Stimulated activated CD4-positive, alpha-beta T cell treated with anti-CD3 and anti-CD28 coated beads, Interleukin-12 subunit alpha, Interleukin-12 subunit beta, amount 100 ng/mL, for 48 hours (primary cell): ENCODE results near the gene SGMS1.
"Not testable (repeated sequence)": the region's sequence is repeated elsewhere in the genome, so short reads cannot be mapped to it uniquely, and the experiment has no call there.

Experiments used
- DNase-seq, 3 donors: peaks; one replicate each; pipeline ENCODE4 v3.0.0-alpha.2; 2020; ENCODE audit warnings: low read depth in 2 of 3, low spot score in 1 of 3

SGMS1 gene

DNA sequence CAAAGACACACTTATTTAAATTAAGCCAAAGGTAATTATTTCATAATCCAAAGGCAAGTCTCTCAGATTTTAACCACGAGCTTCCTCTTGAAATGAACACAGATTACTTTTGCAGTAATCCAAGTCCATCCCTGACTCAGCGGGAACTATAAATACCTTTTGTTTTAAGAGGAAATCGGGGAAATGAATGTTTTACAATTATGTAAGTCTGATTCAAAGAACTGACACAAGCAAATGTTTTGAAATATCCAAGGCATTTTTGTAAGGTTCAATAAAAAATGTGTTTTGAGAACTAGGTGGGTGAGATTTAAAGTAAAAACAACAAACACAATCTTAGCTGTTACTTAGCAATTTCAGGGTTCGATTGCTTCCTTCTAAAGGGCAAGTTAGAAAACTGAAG is 192.6 kb downstream of the SGMS1 start:
- no peak for DNase-seq

DNA sequence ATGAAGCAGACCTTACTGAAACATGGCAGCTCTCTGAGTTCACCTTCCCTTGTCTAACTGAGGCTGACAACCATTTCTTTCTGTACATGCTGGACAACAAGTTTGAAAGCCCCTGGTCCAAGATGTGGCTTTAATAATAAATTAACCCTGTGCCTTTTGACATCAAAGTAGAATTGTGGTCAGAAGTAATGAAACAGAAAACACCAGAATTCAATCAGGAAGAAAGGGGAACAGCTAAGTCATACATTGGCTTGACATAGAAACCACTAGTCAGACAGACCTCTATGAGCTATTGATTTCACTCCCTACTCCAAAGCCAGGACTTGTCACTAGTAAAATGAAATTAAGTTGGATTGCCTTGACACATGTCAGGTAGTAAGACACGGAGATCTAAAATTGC is 197.3 kb downstream of the SGMS1 start:
- no peak for DNase-seq

DNA sequence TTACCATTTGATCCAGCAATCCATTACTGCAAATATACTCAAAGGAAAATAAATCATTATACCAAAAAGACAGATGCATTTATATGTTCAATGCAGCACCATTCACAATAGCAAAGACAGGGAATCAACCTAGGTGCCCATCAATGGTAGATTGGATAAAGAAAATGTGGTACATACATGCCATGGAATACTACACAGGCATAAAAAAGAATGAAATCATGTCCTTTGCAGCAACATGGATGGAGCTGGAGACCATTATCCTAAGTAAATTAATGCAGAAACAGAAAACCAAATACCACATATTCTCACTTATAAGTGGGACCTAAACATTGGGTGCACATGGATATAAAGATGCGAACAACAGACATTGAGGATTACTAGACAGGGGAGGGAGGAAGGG is 198.5 kb downstream of the SGMS1 start:
- DNase-seq: not testable (repeated sequence)

DNA sequence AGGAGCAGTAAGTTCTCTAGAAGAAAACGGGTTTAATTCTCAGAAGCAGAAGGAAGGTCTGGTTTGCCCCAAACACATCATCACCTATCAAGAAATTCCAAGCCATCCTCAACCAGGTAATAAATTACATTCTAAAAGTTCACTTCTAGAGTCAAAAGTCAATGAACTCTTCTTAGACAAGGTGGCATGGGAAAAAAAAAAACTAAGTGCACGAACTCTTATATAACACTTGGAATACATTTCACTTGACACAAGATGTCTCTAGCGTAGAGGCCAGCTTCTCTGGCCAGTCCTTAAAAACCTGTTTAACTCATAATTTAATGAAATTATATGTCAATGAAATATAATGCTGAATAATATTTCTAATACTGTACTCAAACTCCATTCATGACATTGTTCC is 200.3 kb downstream of the SGMS1 start:
- DNase-seq: no peak

DNA sequence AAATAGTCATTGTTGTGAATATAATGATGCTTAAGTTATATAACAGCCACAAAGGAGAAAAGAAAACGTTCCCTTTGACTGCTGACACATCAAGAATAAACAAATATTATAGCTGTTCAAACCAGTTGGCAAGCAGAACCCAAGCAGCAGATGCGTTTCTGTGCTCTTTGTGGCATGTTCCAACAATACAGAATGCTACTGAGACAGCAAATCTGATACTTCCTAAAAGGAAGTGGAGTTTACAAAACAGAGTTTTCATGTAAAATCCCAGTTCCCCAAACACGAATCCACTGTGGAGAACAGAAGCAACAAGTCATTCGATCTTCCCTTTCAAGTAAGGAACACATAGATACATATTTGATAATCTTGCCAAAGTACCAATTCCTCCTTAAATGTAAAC is 201.5 kb downstream of the SGMS1 start:
- no peak for DNase-seq

DNA sequence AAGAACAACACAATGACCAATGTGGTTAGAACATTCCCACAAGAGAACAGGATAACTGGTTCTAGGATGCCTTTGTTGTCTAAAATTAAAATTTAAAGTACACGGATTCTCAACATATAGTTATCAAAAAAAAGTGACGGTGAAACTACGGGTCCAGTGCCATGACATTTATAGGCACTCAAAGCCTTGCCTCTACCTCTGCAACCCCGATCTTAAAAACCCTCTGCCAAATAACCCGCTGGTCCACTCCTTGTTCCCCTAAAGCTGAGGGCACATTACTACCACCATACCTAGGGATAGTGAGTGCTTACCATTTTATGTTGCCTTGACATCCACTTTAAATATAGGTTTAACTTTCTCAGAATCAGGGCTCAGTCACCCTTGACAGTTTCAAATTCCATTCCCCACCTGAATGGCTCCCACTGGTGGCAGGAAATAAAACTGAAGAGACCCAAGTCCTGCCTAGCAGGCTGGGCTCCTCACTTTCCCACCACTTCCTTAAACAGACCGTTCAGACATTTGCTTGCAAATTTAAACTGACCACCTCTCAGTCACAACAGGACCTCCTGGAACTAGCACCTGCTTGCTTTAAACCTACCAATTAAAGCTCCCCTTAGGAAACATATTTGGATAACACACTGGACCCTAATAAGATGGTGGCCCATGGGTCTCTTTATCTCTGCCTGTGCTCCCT is 202.6 kb downstream of the SGMS1 start:
- DNase-seq: peak in 1 of 3 donors; percentile 46

DNA sequence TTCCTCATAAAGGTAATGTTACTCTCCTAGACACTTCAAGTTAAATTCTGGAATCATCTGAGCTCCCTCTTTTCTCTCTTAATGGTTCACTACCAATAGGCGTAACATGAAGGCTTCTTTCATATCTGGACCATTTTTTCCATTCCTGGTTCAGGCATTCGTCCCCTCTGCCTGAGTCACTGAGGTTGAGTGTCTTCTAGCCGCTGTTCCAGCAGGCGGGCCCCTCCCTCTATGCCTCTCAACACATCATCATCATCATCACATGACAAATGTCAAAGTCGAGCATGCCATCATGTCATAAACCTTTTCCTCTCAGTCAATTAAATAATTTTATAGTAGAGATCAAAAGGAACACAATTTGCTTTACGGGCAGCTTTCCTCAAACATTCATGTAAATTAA is 203.6 kb downstream of the SGMS1 start:
- no peak for DNase-seq

DNA sequence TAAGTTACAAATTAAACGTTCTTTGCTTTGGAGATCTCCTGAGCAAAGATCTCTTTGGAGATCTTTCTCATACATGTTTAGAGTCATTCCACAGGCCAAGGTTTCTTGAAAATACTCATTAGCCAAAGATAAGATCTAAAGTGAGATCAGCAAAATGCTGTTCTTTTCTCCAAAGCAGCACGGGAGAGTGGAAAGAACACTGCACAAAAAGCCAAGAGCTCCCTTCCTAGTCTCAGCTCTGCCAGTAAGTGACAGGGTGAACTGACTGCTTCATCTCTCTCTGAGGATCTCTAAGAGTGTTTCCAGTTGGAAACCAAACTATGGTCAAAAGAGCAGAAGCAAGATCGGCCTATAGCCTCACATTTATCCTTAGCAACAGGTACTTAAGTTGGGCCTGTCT is 204.0 kb downstream of the SGMS1 start:
- DNase-seq: no peak

DNA sequence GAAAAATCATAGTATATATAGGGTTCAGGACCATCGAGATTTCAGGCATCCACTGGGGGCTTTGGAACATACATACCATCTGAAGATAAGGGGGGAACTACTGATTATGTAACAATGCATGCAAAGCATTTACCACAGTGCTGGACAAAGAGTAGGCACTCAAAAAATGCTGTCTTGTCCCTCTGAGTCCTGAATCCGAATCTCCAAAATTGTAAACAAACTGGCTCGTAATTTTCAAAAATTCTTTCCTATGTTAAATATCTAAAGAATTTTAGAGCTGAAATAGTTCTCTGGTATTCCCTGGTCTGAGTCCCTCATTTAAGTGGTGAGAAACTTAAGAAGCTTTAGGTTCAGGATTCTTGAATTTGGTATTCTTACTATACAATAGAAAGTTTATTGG is 204.7 kb downstream of the SGMS1 start:
- no peak for DNase-seq

DNA sequence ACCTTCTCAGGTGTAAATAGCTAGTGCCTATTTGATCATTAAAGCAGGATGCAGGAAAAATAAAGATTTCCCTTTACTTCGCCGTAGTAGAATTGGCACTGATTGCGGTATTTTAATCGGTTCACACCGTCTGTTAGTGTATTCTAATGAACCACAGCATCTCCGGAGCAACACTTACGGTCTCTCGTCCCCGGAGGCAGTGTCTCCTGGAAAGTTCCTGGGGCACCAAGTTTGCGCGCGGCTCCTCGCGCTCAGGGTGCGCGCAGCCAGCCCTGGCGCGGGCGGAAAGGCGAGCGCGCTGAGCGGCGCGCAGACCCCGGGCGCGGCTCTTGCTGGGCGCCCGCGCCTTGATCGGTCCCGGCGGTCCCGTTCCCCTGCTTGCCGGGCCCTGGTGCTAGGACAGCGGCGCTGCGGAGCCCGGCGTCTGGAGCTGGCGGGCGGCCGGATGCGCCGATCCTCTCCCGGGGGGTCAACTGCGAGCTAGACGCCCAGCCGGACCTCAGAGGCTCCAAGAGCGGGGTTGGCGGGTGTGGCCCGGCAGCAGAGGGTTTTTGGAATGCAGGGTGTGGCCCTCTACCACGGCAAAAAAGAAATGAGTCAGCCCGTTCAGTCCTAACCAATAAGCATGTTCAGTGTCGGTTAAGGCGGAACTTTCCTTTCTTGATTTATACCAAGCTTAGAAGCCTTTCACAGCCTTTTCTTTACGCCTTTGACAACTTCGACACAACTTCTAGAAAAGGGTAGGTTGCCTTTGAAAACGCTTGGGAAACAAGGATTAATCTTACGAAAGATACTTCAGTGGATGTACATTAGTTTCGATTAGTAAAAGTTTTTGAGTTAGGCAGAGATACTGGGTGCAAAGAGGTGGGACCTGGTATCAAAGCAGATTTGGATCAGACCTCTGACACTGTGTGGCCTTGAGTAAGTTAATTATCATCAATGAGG is 205.6 kb downstream of the SGMS1 start:
- peak in 2 of 3 donors; percentile 35 to 39 for DNase-seq

DNA sequence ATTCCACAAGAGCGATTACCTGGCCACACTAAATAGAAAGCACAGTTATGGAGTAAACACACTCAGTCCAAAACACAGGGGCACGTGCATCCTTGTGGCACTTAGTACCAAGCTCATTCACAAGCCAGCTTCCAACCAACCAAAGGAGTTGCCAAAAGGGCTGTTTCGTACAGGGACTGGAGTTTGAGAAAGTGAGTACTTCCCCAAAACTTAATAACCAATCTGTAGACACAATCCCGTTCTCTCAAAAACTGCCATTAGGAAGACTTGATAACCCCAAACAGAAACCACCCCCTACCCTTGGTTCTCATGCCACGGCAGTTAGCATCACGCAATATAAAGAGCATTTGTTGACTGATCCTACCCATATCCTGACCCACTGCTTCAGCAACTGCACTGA is 206.3 kb downstream of the SGMS1 start:
- no peak for DNase-seq

DNA sequence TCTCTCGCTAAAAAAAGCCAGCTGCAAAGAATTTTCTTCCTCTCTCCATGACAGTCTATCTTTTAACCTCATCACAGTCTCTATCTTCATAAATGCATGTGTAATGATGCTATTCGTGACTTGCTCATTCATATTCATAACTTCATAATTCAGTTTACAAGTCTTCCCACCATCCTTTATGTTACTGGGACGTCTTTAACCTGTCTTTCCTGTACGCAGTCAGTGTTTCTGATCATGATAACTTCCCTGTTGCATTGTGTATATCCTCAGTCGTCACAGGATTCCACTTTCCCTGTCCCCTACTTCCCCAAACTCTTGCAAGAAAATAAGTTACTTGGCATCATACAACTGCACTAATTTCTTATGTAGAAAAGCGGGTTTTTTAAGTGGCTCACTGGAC is 206.9 kb downstream of the SGMS1 start:
- DNase-seq: no peak

DNA sequence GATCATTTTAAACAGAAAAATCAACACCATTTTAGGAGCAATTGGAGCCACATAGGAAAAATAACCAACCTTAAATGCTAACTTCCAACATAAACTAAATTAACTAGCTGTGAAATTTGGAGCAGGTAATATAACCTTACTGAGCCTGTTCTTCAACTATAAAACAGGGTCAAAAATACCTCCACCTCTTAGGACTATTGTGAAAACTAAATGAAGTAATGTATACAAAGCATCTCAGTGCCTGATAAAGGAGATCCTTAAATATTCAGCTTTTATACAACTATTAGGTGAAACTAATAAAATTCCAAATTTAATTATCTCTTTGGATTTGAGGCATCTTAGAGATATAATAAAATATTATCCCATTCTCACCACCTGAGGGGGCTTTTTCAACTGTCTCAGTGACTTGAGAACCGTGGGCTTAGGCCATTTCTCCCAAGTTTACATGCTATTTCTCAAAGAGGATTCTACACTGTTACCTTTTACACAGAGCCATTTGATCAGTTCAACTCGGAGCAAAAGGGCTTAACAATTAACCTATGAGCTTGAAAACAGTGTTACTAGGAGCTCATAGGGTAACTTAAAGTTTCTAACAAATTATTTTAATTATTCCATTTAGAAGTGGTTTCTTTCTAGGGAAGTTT is 207.5 kb downstream of the SGMS1 start:
- no peak for DNase-seq

DNA sequence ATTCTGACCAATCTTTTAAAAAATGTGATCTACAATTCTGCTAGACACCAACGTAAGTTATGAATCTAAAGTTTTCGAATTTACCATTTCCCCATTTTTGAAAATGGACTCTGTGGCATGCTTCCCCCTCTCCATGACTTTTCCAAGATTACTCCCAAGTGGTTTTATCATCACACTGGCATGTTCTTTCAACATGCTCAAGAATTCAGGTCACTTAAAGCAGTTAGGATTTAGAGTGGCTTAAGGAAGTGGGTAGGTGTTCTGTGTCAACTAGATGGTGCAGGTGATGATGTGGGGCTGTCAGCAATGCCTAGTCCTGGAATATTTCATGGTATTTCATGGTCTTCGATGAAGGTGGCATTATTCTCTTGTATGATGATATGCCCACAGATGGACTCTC is 208.5 kb downstream of the SGMS1 start:
- no peak for DNase-seq

DNA sequence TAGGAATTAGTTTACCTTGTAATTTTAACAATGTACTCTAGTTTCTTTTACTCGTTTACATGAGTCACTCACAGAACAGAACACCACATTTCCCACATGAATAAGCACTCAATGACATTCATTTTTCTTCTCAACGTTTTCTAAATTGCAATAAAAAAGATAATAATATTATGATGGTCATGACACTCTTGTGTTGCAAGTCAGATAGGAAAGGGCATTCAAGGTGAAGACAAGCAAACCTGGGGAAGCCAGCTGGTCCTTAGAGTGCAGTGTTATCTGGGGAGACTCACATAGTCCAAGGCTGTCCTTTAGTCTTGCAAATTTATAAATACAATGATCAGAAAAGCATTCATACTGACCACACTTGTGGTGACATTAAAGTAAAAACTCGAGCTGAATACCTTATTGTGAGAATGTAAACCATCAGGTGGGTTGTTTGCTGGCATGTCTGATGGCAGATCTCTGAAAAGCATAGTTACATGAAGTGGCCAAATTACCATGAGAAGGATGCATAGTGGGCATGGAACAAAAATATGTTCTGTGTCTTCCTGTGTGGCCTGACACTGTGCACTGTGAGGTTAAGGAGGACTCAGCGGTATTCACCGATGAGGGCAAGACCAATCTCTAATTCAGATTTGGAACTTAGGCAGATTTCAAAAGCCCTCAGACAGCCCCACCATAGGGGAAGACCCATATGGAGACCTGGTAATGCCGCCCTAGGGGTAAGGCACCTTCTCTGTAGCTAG is 213.5 kb downstream of the SGMS1 start:
- DNase-seq: no peak

DNA sequence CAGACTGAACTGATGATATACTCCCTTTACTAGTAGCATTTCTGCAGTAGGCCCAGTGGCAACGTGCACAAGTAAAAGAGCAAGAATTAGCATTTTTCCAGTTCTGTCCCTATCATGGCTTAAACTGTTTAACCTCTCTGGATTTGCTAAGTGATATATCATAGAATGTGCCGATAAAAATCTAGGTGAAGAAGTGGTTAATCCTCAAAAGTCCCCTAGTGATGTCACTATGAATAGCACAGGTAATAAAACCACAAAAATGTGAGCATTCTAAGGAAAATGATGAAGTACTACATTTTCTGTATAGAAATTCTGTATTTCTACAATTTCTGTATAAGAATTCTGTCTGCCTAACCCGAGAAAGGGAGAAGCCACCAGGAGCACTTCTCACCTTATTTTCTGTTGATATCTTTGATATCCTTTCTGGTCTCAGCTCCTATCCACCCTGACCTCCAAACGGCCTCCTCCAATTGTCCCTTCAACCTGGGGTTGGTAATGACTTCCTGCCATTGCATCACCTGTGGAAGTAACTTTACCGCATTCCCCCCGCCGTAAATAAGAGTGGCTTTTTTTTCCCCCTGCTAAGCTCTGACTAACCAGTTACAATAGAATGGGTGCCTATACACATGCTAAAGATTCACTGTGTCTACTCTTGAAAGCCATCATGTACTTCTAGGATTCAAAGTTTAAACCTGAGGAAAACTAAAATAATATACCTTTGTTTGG is 216.5 kb downstream of the SGMS1 start:
- no peak for DNase-seq

DNA sequence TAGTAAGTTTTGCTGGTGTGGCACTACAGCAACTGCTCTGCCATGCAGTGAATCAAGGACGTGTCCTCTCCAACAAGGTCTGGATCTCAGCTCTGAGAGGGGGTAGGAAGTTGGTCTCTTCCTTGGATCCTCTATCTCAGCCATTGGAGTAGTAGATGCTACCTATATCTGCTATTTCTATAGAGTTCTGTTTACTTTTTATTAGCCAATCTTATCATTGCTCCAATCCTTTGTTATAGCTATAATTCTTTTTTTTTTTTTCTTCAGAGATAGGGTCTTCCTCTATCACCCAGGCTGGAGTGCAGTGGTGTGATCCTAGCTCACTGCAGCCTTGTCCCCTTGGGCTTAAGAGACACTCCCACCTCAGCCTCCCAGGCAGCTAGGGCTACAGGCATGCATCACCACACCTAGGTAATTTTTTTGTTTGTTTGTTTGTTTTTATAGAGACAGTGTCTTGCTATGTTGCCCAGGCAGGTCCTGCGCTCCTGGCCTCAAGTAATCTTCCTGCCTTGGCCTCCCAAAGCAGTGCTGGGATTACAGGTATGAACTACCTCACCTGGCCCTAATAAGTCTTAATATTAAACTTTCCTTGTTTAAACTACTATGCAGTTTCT is 217.2 kb downstream of the SGMS1 start:
- no peak for DNase-seq

DNA sequence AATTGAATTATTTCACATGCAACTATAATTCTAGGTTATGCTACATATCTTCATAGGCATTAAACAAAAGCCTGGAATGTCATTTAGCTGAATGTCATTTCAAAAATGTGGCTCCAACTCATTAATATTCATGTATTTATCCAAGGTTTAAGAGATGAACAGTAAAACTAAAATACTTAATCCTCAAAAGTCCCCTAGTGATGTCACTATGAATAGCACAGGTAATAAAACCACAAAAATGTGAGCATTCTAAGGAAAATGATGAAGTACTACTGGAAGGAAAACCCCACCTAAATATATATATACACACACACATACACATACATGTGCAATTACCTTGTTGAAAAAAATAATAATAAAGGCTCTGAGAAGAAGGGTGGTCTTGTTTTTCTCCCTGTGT is 218.0 kb downstream of the SGMS1 start:
- DNase-seq: no peak

DNA sequence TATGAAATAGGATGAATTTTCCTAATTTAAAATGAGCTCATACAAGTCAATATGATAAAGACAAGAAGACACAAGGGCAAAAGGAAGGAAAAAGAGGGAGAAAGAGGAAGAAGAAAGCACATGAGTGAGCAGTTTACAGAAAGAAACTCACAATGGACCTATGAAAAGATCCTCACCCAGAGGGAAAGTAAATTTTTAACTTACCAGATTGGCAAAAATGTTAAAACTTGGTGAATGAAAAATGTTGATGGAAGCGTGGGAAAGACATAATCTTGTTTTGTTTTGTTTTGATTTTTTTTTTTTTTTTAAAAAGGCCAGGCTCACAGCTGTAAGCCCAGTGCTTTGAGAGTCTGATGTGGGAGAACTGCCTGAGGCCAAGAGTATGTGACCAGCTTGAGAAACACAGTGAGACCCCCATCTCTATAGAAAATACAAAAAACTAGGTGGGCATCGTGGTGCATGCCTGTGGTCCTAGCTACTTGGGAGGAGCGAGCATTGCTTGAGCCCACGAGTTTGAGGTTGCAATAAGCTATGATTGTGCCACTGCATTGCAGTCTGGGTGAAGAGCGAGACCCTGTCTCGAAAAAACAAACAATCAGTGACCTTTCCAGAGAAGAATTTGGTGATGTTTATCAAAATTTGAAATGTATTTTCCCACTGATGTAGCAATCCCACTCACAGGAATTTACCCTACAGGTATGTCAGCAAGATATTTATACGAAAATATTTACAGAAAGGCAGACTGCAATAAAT is 219.6 kb downstream of the SGMS1 start:
- no peak for DNase-seq

DNA sequence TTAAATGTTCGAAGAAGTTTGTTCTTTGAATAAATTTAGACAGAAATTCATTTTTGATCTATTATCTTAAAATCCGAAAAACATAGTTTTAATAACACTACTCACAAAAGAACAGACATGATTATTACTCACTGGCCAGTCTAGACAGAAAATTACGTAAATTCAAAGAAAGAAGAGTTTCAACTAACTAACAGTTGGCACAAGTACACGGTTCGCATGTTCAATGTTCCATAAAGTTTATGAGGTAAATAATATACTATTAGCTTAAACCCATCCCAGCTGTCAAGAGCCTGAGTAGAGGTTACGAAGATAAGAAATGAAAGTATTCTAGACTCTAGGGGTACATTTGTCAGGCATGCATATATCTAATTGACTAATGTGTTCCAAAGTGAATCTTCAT is 220.7 kb downstream of the SGMS1 start:
- no peak for DNase-seq
